HG03432 (cell line): ENCODE results near the gene SLC25A15.
"Not testable (repeated sequence)": the region's sequence is repeated elsewhere in the genome, so short reads cannot be mapped to it uniquely, and the experiment has no call there.

Experiments
- ATAC-seq: cut with Tn5 transposase; IDR thresholded peaks from one replicate; pipeline ENCODE4 v1.9.1; 2021; ENCODE audit warnings: mild to moderate bottlenecking, moderate library complexity; ENCODE audit not compliant: unreplicated experiment

SLC25A15 gene

DNA sequence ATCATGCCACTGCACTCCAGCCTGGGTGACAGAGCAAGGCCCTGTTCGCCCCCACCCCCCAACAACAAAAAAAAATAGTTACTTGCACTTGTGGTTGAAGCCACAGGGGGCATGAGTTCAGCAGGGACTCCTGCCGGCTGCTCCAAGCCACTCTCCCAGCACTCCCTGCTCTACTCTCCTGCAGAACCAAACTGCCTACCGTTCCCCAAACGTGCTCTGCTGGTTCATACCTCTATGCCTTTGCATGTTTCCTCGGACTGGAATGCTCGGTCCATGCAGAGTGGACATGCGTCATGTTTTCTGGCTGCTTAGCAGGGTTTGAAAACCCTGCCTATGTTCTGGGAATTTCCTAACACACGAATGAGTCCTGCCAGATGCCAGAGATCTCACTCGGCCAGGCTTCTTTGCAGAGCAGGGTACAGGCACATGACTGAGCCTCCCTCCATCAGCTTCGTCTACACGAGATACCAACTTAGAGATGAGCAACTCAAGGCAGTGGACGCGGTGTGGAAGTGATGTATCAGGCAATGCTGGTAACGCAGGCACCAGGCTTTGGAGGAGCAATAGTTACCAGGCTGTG lies 8.5 kb upstream of the SLC25A15 start:
- ATAC-seq: no peak

DNA sequence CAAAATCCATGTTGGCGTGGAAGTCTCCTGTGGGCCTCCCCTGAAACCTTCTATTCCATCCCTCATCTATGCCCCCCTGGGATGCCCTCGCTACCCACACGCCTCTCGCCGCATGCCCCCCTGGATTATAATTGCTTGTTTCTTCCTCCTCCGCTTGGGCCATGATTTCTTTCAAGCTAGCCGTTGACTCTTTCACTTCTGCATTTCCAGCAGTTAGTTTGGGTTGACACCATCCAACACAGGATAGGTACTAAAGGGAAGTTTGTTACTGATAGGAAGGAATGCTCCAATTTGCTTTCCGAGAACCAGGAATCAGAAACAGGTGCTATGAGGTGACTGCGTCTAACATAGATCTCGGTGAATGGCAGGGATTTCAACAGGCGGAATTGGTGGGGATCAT lies 7.7 kb upstream of the SLC25A15 start:
- ATAC-seq: no peak

DNA sequence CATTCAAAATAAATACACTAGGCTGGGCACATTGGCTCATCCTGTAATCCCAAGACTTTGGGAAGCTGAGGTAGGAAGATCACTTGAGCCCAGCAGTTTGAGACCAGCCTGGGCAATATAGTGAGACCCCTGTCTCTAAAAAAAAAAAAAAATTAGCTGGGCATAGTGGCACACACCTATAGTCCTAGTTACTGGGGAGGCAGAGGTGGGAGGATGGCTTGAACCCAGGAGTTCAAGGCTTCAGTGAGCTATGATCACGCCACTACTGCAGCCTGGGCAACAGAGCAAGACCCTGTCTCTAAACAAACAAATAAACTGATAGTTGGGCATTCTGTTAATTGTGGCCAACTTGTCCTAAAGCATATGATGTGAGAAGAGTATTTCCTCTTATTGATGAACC lies 6.4 kb upstream of the SLC25A15 start:
- ATAC-seq: not testable (repeated sequence)

DNA sequence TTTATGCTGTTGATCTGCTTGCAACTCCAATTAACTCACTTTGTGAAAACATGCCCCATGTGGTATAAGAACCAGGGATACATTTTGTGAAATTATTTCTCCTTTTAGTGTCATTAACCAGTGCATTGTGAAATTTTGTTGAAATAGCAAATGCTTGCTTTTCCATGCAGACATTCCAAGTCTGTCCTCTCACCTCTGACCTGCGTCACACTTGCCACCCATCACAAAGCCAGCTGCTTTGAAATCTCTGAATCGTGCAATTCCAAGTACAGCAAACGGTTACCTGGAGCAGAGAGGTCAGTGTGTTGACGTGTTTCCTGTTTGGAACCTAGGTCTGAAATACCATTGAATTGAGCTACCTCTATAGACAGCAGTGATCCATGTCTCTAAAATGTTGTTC lies 4.9 kb upstream of the SLC25A15 start:
- ATAC-seq: no peak

DNA sequence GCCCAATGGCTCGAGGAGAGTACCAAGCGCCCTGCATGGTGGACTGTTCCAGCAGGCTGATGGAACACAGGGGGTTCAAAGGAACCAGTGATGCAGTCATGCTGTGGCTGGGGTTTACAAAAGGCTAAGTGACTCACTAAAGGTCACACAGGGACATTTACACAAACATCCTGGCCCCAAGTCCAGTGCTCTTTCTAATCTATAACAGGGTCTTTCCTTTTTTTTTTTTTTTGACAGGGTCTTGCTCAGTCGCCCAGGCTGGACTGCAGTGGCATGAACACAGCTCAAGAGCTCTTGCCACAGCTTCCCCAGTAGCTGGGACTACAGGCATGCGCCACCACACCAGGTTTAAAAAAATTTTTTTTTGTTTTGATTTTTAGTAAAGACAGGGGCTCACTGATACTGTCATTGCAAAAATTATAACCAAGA lies 2.8 kb upstream of the SLC25A15 start:
- no peak for ATAC-seq

DNA sequence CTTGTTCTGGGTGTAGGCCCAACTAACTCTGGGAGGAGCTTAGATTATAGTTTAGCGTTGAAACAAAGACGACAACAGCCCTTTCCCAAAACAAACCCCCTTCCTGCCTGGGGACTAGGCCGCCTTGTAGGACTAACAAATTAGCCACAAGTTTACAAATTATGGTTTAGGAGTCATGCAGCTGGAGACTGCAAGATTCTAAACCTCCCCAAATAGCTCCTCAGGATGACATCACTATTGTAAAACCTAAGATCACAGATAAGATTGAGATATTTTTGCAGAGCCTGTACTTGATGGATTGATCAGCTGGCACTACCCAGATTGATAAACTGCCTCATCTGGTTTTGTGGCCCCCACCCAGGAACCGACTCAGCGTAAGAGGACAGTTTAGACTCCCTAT lies 2.3 kb upstream of the SLC25A15 start:
- ATAC-seq: no peak

DNA sequence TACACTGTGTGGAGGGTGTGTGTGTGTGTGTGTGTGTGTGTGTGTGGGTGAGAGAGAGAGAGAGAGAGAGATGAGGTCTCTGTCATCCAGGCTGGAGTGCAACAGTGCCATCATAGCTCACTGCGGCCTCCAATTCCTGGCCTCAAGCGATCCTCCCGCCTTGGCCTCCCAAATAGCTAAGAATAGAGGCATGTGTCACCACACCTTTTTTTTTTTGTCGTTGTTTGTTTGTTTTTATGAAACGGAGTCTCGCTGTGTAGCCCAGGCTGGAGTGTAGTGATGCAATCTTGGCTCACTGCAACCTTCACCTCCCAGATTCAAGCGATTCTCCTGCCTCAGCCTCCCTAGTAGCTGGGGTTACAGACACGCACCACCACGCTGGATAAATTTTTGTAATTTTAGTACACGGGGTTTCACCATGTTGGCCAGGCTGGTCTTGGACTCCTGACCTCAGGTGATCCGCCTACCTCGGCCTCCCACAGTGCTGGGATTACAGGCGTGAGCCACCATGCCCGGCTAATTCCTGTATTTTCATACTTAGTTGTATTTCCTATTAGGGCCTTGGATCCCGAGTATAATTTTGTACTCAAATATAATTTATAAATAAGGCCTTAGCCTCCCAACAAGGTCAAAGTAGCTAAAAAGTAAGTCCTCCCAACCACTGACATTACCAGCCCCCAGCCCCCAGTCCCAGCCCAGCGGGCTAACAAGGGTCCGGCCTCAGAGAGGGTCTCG lies 704 bp upstream of the SLC25A15 start:
- not testable (repeated sequence) for ATAC-seq

DNA sequence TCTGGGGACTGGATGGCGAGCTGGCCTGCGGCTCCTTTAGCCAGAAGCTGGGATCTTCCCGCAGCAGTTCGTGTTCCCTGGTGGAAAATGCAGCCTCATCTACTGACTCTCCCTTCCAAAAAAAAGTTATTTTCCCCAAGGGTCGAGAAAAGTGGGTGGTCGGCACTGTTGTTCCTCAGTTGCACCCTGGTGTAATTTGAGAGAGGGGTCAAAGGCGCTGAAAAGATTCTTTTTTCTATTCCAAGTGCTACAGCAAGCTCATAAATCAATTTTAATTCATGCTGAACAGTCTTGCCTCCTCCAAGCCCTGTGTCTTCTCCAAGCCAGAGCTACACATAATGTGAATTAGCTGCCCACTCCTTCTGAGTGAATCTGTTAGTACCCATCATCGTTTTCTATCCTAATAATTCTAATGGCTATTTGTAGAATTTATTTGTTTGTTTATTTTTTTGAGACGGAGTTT lies 774 bp downstream of the SLC25A15 start:
- ATAC-seq: no peak

DNA sequence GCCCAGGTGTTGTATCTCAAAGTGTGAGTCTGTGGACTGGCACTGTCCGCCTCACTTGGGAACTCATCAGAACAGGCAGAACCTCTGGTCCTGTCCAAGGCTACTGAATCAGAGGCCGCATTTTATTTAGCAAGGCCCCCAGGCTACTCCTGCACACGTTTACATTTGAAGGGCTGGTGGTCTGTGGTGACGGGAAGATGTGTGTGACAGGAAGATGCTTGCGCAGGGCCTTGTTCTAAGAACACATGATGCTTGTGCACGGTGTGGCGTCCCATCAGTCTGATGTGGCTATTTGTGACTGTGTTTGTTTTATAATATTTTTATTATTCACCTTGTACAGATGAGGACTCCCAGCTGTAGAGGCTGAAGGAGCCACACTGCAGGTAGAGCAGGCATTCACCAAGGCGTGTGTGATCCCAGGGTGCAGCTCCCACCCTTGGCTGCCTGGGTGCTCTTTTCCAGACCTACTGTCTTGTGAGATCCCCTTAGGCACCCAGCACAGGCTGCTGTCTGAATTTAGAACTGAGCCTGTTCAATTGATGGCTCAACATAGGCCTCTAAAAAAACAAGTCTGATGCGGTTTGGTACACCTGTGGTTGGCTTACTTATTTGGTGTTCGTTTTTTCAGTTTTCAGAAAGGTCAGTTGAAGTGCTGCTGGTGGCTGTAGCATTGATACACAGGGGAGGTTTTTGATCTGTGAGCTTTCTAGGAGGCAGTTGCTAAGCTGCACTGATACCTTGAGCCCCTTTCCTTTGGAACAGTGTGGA lies 3.1 kb downstream of the SLC25A15 start:
- ATAC-seq: no peak

DNA sequence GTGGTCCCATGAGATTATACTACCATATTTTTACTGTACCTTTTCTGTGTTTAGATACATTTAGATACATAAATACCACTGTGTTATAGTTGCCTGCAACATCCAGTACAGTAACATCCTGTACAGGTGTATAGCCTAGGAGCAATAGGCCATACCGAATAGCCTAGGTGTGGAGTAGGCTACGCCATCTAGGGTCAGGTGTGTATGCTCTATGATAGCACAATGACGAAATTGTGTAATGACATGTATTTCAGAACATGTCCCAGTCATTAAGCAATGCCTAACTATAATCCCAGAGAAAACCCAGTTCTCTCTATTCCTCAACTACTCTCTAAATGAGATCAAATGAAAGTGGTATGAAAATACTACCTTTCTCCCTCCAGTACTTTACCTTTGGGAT lies 3.9 kb downstream of the SLC25A15 start:
- no peak for ATAC-seq

DNA sequence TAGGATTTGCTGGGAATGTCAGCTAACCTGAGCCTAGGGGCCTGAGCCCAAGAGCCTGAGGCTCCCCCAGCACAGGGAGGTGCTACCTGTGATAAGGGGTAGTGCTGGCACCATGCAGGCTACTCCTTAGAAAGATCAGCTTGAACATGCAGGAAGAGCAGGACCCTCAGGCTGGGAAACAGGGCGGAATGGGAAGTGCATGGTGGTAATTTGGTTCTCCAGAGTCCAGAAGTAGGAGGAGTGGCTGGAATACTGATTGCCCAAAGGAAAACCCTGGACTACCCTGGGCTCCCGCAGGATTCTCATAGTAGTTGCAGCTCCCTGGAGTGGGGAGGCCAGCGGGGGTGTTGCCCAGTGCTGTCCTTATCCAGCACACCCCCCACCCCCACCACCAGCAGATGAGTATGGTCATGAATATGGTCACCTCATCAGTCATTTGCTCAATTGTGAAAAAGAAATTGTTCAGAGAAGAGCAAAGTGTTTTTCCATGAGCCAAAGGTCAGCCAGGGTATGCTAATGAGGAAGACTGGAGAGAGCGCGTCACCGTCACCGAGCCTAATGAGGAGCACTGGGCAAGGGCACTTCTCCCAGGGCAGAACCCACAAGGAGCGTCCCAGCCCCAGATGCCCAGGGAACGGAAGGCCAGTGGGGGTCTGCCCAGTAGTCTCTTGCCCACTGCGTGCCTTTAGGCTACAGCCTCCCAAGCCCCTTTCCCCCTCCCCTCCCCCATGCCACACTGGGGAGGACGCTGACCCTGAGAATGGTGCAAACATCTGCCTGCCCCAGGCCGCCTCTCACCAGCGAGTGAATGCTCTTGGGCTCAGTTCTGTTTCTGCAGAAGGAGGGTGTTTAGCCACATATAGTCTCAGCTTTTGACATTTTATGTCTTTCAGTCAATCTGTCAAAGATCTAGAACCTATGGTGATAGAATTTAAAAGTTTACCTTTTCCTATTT lies 5.3 kb downstream of the SLC25A15 start:
- ATAC-seq: no peak

DNA sequence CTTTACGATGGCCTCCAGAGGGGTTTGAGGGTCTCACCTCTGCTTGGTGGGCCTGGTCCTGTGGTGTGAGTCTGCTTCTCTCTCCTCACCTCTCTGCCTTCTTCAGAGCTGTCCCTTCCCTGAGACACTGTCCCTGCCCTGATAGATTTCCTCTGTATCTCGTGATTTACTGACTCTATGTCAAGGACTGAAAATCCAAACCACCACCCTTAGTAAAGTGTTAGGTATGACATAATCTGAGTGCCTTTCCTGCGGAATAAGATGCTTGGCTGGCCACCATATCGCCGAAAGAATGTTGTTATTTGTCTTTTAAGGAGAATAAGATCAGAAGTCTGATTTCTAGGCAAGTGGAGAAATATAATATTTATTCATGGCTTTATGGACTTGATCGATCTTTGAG lies 7.2 kb downstream of the SLC25A15 start:
- ATAC-seq: no peak

DNA sequence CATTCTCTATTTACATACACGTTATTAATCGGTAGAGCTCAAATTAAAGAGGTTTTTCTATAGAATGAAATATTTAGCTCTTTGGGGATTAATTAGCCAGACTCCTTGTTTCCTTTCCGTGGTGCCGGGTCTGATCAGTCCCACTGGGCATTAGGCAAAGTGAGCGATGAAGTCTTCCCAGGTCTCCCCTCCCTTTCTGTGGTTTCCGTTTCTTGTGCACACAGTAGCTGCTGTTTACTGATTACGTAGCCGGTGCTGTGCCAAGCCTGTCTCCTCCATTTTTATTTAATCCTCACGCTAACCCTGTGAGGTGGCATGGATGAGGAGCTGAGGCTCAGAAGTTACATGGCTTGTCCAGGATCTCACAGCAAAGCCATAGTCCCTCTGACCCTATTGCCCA lies 9.0 kb downstream of the SLC25A15 start:
- ATAC-seq: no peak

DNA sequence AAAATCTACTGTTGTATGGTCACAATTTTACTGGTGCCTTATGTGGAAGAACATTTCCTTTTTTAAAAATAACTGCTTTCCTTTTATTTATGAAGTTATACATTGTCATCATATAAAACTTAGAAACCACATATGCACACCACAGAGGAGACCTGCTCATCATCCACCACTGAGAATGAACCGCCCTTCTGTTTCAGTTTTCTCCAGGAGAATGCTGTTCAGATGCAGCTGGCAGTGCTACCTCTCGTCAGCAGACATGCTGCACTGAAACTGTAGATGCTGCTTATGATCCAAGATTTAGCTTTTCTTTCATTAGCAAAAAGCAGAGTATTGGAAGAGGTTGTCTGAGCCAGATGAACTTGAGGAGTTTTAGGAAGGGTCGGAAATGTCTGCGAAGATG lies 10.1 kb downstream of the SLC25A15 start:
- ATAC-seq: no peak

DNA sequence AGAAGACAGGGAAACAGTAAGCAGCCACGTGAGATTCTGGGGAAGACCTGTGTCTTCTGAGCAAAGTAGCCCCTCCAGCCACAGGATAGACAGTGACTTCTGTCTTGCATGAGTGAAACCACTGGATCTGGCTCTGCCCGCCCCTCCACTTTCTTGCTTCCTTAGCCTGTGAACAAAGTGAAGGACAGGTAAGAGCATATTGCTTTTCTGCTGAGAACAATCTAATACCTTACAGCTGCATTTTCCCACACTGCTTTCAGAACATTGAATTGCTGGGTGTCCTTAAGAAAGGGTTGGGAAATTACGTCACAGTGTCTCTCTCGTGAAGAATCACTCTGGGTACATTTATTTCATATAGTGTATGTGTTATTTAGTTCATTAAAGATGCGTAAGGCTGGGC lies 11.1 kb downstream of the SLC25A15 start:
- no peak for ATAC-seq

DNA sequence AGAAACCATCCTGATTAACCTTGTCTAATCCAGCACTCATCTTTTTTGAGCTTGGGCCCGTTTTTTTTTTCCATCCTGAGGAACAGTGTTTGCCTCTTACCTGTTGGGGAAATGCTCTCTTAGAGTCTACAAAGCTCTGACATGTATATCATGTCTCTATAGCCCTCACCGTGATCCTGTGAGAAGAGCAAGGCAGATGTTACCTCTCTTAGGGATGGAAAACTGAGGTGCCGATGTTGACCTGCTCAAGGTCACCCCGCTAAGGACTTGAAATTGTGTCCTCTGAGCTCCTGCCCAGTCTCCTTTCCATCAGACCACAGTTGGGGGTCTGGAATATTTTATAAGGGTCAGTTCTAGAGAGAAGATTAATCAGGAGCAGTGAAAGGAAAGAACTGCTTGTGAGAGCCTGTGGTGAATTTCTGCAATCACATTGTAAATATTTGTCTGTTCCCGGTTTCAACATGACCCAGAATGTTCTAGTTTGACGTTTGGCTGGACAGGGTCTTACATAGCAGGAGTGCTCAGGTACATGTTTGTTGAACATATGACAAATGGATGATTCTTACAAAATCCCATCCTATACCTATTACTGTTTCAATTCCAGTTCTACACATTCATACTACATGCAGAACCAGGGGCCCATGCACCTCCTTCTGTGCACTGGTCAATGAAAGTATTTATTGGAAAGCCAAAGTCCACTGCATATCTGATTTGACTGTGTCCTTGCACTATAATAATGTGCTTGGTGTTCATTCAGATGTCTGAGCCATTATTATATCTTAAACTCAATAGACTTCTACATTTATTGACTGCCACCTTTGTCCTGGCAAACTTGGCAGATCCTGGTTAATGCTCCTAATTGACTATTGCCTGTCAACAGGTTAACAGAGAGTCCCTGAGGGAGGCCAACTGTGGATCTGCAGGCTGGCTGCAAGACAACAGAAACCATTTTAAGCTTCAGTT lies 12.1 kb downstream of the SLC25A15 start:
- no peak for ATAC-seq

DNA sequence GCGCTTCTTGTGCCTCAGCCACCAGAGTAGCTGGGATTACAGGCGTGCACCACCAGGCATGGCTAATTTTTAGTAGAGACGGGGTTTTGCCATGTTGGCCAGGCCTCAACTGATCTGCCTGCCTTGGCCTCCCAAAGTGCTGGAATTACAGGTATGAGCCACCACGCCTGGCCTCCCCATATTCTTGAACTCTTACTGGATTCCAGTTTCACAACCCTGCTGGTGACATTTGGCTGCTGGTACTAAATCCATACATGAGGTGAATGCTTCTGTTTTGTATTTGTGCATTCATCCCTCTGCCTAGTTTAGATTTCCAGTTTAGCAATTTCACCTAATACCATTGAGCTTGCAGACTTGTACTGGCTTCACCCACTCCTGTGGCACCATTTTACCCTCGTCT lies 13.9 kb downstream of the SLC25A15 start:
- ATAC-seq: no peak

DNA sequence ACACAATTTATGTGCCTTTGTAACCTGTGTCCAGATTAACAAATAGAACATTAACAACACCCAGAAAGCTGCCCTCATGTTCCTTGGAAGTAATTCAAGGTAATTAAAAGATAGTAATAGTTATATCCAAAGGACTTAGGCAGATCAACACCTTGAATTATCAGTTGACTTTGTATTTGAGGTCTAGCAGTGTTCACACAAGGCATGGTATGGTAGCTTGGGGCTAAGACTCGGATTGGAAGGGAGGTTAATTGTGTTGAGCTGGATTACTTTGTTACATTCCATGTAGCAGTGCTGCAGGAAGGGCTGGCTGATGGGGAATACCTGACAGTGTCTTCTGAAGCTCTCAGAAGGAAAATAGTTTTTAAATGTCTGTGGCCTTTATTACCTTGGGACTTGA lies 16.8 kb downstream of the SLC25A15 start:
- ATAC-seq: no peak

DNA sequence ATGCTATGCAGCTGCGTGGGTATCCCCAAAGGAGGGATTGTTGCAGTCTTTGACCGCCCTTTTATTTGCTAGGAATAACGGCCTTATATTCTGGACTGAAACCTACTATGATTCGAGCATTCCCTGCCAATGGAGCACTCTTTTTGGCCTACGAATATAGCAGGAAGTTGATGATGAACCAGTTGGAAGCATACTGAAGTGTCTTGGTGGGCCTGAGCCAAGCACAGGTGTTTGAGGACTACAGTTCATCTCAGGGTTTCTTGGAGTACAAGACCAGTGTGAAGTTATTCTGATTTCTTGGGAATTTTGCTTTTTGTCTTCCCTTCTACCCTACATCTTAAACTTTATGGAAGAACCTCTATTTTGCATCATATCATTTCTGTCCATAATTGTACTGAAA lies 20.1 kb downstream of the SLC25A15 start:
- ATAC-seq: no peak

DNA sequence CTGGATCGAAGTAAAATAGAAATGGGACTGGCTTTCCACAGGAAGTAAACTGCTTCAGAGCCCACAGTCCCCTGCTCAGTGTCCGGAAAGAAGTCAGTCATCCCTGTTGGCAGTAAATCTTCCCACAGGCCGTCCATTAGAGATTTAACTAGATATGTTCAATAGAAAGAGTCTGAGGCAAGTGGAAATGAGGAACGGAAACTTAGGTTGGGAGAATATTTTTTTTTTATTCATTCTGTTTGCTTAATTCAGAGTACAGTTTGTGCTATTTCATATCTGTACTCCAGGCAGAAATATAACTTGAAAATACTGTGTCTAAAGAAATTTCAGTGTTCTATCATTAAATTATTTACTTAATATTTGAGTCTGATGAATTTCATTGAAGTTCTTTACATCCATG lies 22.7 kb downstream of the SLC25A15 start:
- no peak for ATAC-seq
